SH-SY5Y (cell line): ENCODE data around the gene SPAG17.

Experiments
- GATA2 ChIP-seq: IDR thresholded peaks from 2 replicates; pipeline ENCODE4 v1.6.1; 2011; ENCODE audit warnings: mild to moderate bottlenecking, low read depth, low read length
- GATA3 ChIP-seq: IDR thresholded peaks from 2 replicates; pipeline ENCODE4 v1.6.1; 2011; ENCODE audit warnings: low read depth, mild to moderate bottlenecking, low read length, moderate library complexity

DNA sequence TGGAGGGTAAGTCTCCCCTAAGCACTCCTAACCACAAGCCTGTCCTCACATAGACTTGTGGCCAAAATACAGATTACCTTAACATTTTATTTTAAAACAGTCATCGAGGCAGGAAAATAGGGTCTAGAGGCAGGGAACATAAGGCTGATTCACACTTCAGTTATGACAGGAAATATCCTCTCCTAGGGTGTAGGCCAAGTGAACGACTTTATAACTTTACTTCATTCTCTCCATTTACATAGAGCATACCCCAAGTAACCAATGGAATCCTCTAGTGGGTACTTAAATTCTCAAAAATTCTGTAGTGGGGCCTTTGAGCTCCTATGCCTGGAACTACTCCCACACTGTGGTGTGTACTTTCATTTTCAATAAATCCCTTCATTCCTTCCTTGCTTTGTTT is 142.5 kb downstream of the SPAG17 start:
- TF ChIP-seq GATA2 (no peak), GATA3 (no peak)
